ENCODE data around the gene SLC25A42.

Gene SLC25A42

DNA sequence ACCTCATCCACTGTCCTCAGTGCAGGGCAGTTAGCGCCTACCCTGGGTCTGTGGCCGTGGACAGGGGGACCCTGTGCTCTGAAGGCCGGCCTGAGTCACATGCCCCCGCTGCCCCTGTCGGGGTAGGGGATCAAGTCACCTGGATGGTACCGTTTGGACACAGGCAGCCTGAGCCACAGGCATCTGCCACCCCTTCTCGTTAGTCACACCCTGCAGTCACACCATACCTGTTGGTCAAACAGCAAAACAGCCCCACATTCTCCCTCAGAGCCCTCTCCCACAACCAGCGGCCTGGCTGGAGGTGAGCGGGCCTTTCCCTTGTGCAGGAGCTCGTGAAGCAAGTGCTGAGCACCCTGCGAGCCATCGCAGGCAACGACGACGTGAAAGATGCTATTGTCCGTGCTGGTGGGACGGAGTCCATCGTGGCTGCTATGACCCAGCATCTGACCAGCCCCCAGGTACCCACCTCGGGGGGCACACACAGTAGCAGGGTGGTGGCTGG is 8.8 kb upstream of the SLC25A42 start:
- peaks cover 26 to 87% (median 42%) of the 10 kb centered on the region in 3 donors for H3K36me3 ChIP-seq
- no peaks in the 10 kb centered on the region for H3K9me3 ChIP-seq
- TF ChIP-seq, protein P1, sequence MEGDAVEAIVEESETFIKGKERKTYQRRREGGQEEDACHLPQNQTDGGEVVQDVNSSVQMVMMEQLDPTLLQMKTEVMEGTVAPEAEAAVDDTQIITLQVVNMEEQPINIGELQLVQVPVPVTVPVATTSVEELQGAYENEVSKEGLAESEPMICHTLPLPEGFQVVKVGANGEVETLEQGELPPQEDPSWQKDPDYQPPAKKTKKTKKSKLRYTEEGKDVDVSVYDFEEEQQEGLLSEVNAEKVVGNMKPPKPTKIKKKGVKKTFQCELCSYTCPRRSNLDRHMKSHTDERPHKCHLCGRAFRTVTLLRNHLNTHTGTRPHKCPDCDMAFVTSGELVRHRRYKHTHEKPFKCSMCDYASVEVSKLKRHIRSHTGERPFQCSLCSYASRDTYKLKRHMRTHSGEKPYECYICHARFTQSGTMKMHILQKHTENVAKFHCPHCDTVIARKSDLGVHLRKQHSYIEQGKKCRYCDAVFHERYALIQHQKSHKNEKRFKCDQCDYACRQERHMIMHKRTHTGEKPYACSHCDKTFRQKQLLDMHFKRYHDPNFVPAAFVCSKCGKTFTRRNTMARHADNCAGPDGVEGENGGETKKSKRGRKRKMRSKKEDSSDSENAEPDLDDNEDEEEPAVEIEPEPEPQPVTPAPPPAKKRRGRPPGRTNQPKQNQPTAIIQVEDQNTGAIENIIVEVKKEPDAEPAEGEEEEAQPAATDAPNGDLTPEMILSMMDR (IDR thresholded peaks at IDR 0.05): no peak
- no peaks in the 10 kb centered on the region for H3K27me3 ChIP-seq
- no peak overlapping the region for H3K4me3 ChIP-seq
- DNase-seq: no peak
- intact Hi-C loops (cut with DNase I; ENCODE audit: low total_unique reads): loop anchor here (5.0 kb wide), 3 partner anchors 62 to 122 kb away; partner anchors contain the start of gene TMEM161A
- no peak overlapping the region for H3K27ac ChIP-seq
- no peaks in the 10 kb centered on the region for H3K4me1 ChIP-seq

DNA sequence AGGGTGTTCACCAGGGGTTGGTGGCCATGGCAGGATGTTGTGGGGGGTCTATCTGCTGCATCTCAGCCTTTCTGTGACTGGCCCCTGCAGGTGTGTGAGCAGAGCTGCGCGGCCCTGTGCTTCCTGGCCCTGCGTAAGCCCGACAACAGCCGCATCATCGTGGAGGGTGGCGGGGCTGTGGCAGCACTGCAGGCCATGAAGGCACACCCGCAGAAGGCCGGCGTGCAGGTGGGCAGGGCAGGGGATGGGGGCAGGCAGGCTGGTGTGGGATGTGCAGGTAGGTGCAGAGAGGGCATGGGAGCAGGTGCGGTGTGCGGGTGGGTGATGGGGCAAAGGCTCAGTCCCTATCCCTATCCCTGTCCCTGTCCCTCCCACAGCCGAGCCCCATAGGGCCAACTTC is 8.1 kb upstream of the SLC25A42 start:
- Histone ChIP-seq H3K27me3 (no peaks in the 10 kb centered on the region), H3K4me3 (no peak overlapping the region), H3K9me3 (no peaks in the 10 kb centered on the region), H3K27ac (no peak overlapping the region), H3K36me3 (peaks cover 26 to 87% (median 42%) of the 10 kb centered on the region in 3 donors), H3K4me1 (no peaks in the 10 kb centered on the region)
- TF ChIP-seq, protein P1 (IDR thresholded peaks at IDR 0.05): no peak
- intact Hi-C loops (cut with DNase I; ENCODE audit: low total_unique reads): no loop called here
- DNase-seq: no peak

DNA sequence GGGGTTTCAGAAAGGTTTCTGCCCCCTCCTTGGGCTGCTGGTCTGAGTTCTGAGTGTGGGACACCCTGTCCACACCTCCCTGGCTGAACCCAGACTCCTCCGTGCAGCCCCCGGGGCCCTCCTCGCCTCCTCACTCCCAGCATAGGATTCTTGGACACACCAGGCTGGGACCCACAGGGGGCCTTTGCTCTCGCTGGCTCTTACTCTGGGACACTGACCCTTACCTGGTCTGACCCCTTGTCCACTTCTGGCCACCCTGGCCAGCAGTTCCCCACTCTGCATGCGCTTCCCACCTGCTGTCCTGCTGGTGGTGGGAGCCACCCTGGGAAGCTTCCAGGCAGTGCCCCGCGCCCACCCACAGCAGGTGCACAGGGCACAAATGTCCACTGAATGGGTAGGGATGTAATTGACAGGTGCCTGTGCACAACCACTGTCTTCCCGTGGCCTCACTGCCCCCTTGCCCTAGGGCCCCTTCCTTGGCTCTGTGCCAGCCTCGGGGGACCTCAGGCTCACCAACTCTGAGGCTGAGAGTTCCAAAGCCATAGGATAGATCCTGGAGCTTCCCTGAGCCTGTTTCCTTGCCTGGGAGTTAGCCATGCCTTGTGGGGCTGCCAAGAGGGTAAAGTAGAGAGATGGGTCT is 7.0 kb upstream of the SLC25A42 start:
- Histone ChIP-seq H3K27me3 (no peaks in the 10 kb centered on the region), H3K27ac (no peak overlapping the region), H3K9me3 (no peaks in the 10 kb centered on the region), H3K4me1 (no peaks in the 10 kb centered on the region), H3K4me3 (no peak overlapping the region), H3K36me3 (peaks cover 21 to 76% (median 38%) of the 10 kb centered on the region in 3 donors)
- DNase-seq: no peak
- TF ChIP-seq, protein P1 (IDR thresholded peaks at IDR 0.05): no peak
- intact Hi-C loops (cut with DNase I; ENCODE audit: low total_unique reads): no loop called here

DNA sequence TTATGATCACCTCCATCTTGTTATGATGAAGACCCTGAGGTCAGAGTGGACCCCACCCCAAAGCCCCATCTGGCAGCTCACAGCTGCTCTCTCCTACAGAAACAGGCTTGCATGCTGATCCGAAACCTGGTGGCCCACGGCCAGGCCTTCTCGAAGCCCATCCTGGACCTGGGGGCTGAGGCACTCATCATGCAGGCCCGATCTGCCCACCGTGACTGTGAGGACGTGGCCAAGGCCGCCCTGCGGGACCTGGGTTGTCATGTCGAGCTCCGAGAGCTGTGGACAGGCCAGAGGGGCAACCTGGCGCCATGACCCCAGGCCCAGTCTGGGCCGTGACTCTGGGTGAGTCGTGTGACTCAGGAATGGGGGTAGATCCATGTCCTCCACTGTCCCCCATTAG is 6.5 kb upstream of the SLC25A42 start:
- Histone ChIP-seq H3K36me3 (peaks cover 16 to 71% (median 32%) of the 10 kb centered on the region in 3 donors), H3K4me3 (no peak overlapping the region), H3K27ac (no peak overlapping the region), H3K27me3 (no peaks in the 10 kb centered on the region), H3K9me3 (no peaks in the 10 kb centered on the region), H3K4me1 (no peaks in the 10 kb centered on the region)
- TF ChIP-seq, protein P1 (IDR thresholded peaks at IDR 0.05): no peak
- intact Hi-C loops (cut with DNase I; ENCODE audit: low total_unique reads): no loop called here
- no peak for DNase-seq

DNA sequence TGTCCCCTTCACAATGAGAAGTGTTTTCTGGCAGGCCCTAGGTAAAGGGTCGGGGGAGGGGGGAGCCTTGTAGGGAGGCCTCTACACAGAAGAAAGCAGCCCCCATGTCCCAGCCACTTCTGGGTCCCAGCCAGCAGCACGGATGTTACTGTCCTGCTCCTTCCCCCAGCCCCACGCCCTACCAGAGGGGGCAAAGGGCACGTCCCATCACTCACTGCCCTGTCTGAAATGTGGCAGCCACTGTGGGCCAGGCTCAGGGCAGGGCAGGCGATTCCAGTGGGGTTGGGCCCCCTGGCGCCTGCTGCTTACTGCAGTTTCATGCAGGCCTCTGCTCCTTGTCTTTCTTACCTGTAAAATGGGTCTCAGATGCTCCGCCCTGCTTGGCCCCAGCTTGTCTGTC is 6.1 kb upstream of the SLC25A42 start:
- Histone ChIP-seq H3K4me3 (no peak overlapping the region), H3K36me3 (peaks cover 12 to 67% (median 28%) of the 10 kb centered on the region in 3 donors), H3K27ac (no peak overlapping the region), H3K27me3 (no peaks in the 10 kb centered on the region), H3K9me3 (no peaks in the 10 kb centered on the region), H3K4me1 (peaks cover 0 to 2% (median under 1%) of the 10 kb centered on the region in 4 donors)
- intact Hi-C loops (cut with DNase I; ENCODE audit: low total_unique reads): no loop called here
- DNase-seq: no peak
- TF ChIP-seq, protein P1 (IDR thresholded peaks at IDR 0.05): no peak
